H1 (cell line): ENCODE results near the gene SCMH1.

Experiments
- CHD2 ChIP-seq: IDR thresholded peaks from 2 replicates; pipeline ENCODE4 v1.6.1; 2012; ENCODE audit warnings: low read length, improper control_type of control experiment
- CTCF ChIP-seq, 3 experiments: IDR thresholded peaks; 1 replicate in 2 of 3; 2 replicates in 1 of 3; pipeline versions ENCODE4 v1.5.1 to v1.6.1; 2011; ENCODE audit warnings: low read length in 3 of 3, mild to moderate bottlenecking in 3 of 3, inconsistent platforms in 2 of 3, low read depth in 1 of 3, moderate library complexity in 1 of 3; ENCODE audit not compliant: insufficient read depth in 1 of 3; ENCODE audit errors: control extremely low read depth in 1 of 3
- EZH2 ChIP-seq: fragments of 200-600 bp; sonication (generic); IDR thresholded peaks from 2 replicates; pipeline ENCODE4 v1.7.1; 2012; ENCODE audit warnings: low read depth, mild to moderate bottlenecking, moderate library complexity, low read length, inconsistent platforms; ENCODE audit not compliant: severe bottlenecking
- JUN ChIP-seq: IDR thresholded peaks from 2 replicates; pipeline ENCODE4 v1.6.1; 2011; ENCODE audit warnings: low read depth, mild to moderate bottlenecking, improper control_type of control experiment, low read length
- MAFK ChIP-seq: IDR thresholded peaks from 2 replicates; pipeline ENCODE4 v1.6.1; 2012; ENCODE audit warnings: low read depth, mild to moderate bottlenecking, improper control_type of control experiment, low read length
- NANOG ChIP-seq: IDR thresholded peaks from 2 replicates; pipeline ENCODE4 v1.6.1; 2011; ENCODE audit warnings: low read length, low read depth, mild to moderate bottlenecking, inconsistent platforms; ENCODE audit not compliant: insufficient read depth, poor library complexity, severe bottlenecking
- POLR2AphosphoS5 ChIP-seq: IDR thresholded peaks from 2 replicates; pipeline ENCODE4 v1.6.1; 2011; ENCODE audit warnings: low read depth, low read length
- RBBP5 ChIP-seq: IDR thresholded peaks from 2 replicates; pipeline ENCODE4 v1.7.1; 2012; ENCODE audit warnings: low read depth, mild to moderate bottlenecking, inconsistent platforms, low read length, moderate library complexity, borderline replicate concordance
- TAF1 ChIP-seq: IDR thresholded peaks from 2 replicates; pipeline ENCODE4 v1.6.1; 2011; ENCODE audit warnings: mild to moderate bottlenecking, low read depth, low read length
- YY1 ChIP-seq: IDR thresholded peaks from 2 replicates; pipeline ENCODE4 v1.6.1; 2011; ENCODE audit warnings: low read depth, mild to moderate bottlenecking, low read length

- TF ChIP-seq YY1 (no peak), CTCF (IDR thresholded peaks at IDR 0.05; ENCODE audit: control extremely low read depth in 1 of 3, insufficient read depth in 1 of 3, low read depth in 1 of 3, low read length in 3 of 3) (no peak), EZH2 (no peak), JUN (no peak), NANOG (no peak), POLR2AphosphoS5 (no peak), MAFK (no peak), RBBP5 (no peak), CHD2 (no peak), TAF1 (no peak)
Measured at GRCh38 chr1:41222496-41222895, 19.6 kb downstream of the SCMH1 start.
